GM23338 (cell line): ENCODE data around the gene C1QL4. TPM values are rescaled to one million over a fixed set of nuclear protein-coding genes. Genes with fewer than 3 reads are reported as not detected.

Experiments used
- ATAC-seq: fragments of 200-7000 bp; cut with Tn5 transposase; 3 replicates; pipeline ENCODE4 v1.9.1; 2020
- DNase-seq: peaks from one replicate; pipeline ENCODE4 v3.0.0-alpha.2; 2015; ENCODE audit warnings: low spot score
- H2AFZ ChIP-seq: fragments of 200-600 bp; sonication (generic); 2 replicates; pipeline ENCODE4 v1.8.0; 2016; ENCODE audit warnings: antibody characterized with exemption, mild to moderate bottlenecking, moderate library complexity
- H3F3A ChIP-seq: fragments of 200-600 bp; sonication (generic); replicated peaks from 2 replicates; pipeline ENCODE4 v1.8.0; 2017; ENCODE audit warnings: antibody characterized with exemption, mixed run types, low read depth
- H3K27ac ChIP-seq: fragments of 200-600 bp; sonication (generic); 2 replicates; pipeline ENCODE4 v1.6.1; 2016; ENCODE audit warnings: low read depth
- H3K27me3 ChIP-seq: fragments of 200-600 bp; sonication (generic); 2 replicates; pipeline ENCODE4 v1.8.0; 2016; ENCODE audit warnings: mild to moderate bottlenecking, mixed run types, moderate library complexity; ENCODE audit not compliant: insufficient read depth
- H3K36me3 ChIP-seq: fragments of 200-600 bp; sonication (generic); 2 replicates; pipeline ENCODE4 v1.8.0; 2016; ENCODE audit warnings: mild to moderate bottlenecking; ENCODE audit not compliant: insufficient read depth
- H3K4me1 ChIP-seq: fragments of 200-600 bp; sonication (generic); 2 replicates; pipeline ENCODE4 v1.8.0; 2016; ENCODE audit warnings: mild to moderate bottlenecking, moderate library complexity; ENCODE audit not compliant: insufficient read depth
- H3K4me2 ChIP-seq: fragments of 200-600 bp; sonication (generic); 2 replicates; pipeline ENCODE4 v1.7.1; 2017; ENCODE audit warnings: mixed run types
- H3K4me3 ChIP-seq: fragments of 200-600 bp; sonication (generic); 2 replicates; pipeline ENCODE4 v1.6.1; 2016; ENCODE audit warnings: mixed run types
- H3K79me2 ChIP-seq: fragments of 200-600 bp; sonication (generic); replicated peaks from 2 replicates; pipeline ENCODE4 v1.8.0; 2017; ENCODE audit warnings: mild to moderate bottlenecking; ENCODE audit not compliant: insufficient read depth
- H3K9me2 ChIP-seq: fragments of 200-600 bp; sonication (generic); 2 replicates; pipeline ENCODE4 v1.8.0; 2017; ENCODE audit not compliant: insufficient read depth
- H4K20me1 ChIP-seq: fragments of 200-600 bp; sonication (generic); replicated peaks from 2 replicates; pipeline ENCODE4 v1.8.0; 2017; ENCODE audit warnings: mild to moderate bottlenecking; ENCODE audit not compliant: insufficient read depth
- H3K27ac Mint-ChIP-seq: 2 replicates; pipeline ENCODE4 v1.8.0; 2020; ENCODE audit warnings: inconsistent platforms, mild to moderate bottlenecking, moderate library complexity, mixed read lengths
- H3K27me3 Mint-ChIP-seq: 3 replicates; pipeline ENCODE4 v1.8.0; 2022; ENCODE audit warnings: low read depth, mild to moderate bottlenecking, moderate library complexity, mixed read lengths, inconsistent platforms; ENCODE audit not compliant: insufficient read depth, poor library complexity
- H3K36me3 Mint-ChIP-seq: 3 replicates; pipeline ENCODE4 v1.8.0; 2021; ENCODE audit warnings: low read depth, mild to moderate bottlenecking, inconsistent platforms, moderate library complexity, mixed read lengths
- H3K4me1 Mint-ChIP-seq: 3 replicates; pipeline ENCODE4 v1.8.0; 2020; ENCODE audit warnings: mild to moderate bottlenecking, inconsistent platforms, mixed read lengths
- H3K4me3 Mint-ChIP-seq: 3 replicates; pipeline ENCODE4 v1.8.0; 2021; ENCODE audit warnings: moderate library complexity, mild to moderate bottlenecking, inconsistent platforms, mixed read lengths
- H3K9me3 Mint-ChIP-seq: 3 replicates; pipeline ENCODE4 v1.8.0; 2020; ENCODE audit warnings: moderate library complexity, mild to moderate bottlenecking, inconsistent platforms, mixed read lengths
- CREB1 ChIP-seq: fragments of 250-450 bp; sonication (Bioruptor Pico); IDR thresholded peaks from 2 replicates; pipeline ENCODE4 v1.5.0; 2020; ENCODE audit warnings: low read depth, mild to moderate bottlenecking, moderate library complexity
- EZH2 ChIP-seq: fragments of 200-600 bp; sonication (generic); IDR thresholded peaks from one replicate; pipeline ENCODE4 v1.8.0; 2017; ENCODE audit warnings: antibody characterized with exemption, mild to moderate bottlenecking, low read depth; ENCODE audit not compliant: unreplicated experiment
- EZH2phosphoT487 ChIP-seq: fragments of 200-600 bp; sonication (generic); IDR thresholded peaks from one replicate; pipeline ENCODE4 v1.8.1; 2018; ENCODE audit warnings: antibody characterized with exemption; ENCODE audit not compliant: unreplicated experiment
- JUNB ChIP-seq: IDR thresholded peaks from one replicate; pipeline ENCODE4 v1.6.1; 2016; ENCODE audit warnings: antibody characterized with exemption; ENCODE audit not compliant: unreplicated experiment
- NANOG ChIP-seq: IDR thresholded peaks from 2 replicates; pipeline ENCODE4 v1.6.1; 2016; ENCODE audit warnings: antibody characterized with exemption, borderline replicate concordance
- POLR2AphosphoS5 ChIP-seq: IDR thresholded peaks from 2 replicates; pipeline ENCODE4 v1.6.1; 2016; ENCODE audit warnings: antibody characterized with exemption, low read depth
- STAT1 ChIP-seq: IDR thresholded peaks from one replicate; pipeline ENCODE4 v1.6.1; 2016; ENCODE audit warnings: antibody characterized with exemption; ENCODE audit not compliant: unreplicated experiment
- ZNF114 ChIP-seq: fragments of 250-450 bp; sonication (Bioruptor Pico); IDR thresholded peaks from 2 replicates; pipeline ENCODE4 v1.5.0; 2020; ENCODE audit warnings: mild to moderate bottlenecking, moderate library complexity
- ZNF331 ChIP-seq: fragments of 250-450 bp; sonication (Bioruptor Pico); IDR thresholded peaks from 2 replicates; pipeline ENCODE4 v1.5.0; 2020; ENCODE audit warnings: low read depth, mild to moderate bottlenecking, moderate library complexity
- polyA plus RNA-seq: library from polyadenylated mRNA; unstranded; fragments of >200 nt; fragmentation: Nextera tagmentation; extraction: Ambion mirVana; gene quantifications from 2 replicates; pipeline ENCODE4 v1.2.1, GENCODE V29; 2016
- total RNA-seq: library from RNA; depleted of rRNA; stranded (reverse); fragments of >200 nt; shearing (Covaris generic); gene quantifications from 2 replicates; pipeline ENCODE4 v1.2.3, GENCODE V29; 2014
- TF ChIP-seq, protein P1 (sequence below): fragments of 250-450 bp; sonication (Bioruptor Pico); IDR thresholded peaks from 2 replicates; pipeline ENCODE4 v1.5.0; 2020; ENCODE audit warnings: mild to moderate bottlenecking, moderate library complexity
- TF ChIP-seq, protein P2 (sequence below): IDR thresholded peaks from 2 replicates; pipeline ENCODE4 v1.6.1; 2016; ENCODE audit warnings: antibody characterized with exemption
- TF ChIP-seq, protein P3 (sequence below): IDR thresholded peaks from one replicate; pipeline ENCODE4 v1.6.1; 2018; ENCODE audit warnings: antibody characterized with exemption; ENCODE audit not compliant: unreplicated experiment
- TF ChIP-seq, protein P4 (sequence below), 2 experiments: fragments of 200-600 bp in 1 of 2; sonication (generic) in 1 of 2; conservative IDR thresholded peaks; 2 replicates each; pipeline versions ENCODE4 v1.5.1 to v1.6.1; 2016 to 2017; ENCODE audit warnings: antibody characterized with exemption in 2 of 2, low read depth in 2 of 2, mild to moderate bottlenecking in 2 of 2, moderate library complexity in 1 of 2

C1QL4 gene
- total and polyA plus RNA-seq, 2 experiments from 2014 or later, result not detected

DNA sequence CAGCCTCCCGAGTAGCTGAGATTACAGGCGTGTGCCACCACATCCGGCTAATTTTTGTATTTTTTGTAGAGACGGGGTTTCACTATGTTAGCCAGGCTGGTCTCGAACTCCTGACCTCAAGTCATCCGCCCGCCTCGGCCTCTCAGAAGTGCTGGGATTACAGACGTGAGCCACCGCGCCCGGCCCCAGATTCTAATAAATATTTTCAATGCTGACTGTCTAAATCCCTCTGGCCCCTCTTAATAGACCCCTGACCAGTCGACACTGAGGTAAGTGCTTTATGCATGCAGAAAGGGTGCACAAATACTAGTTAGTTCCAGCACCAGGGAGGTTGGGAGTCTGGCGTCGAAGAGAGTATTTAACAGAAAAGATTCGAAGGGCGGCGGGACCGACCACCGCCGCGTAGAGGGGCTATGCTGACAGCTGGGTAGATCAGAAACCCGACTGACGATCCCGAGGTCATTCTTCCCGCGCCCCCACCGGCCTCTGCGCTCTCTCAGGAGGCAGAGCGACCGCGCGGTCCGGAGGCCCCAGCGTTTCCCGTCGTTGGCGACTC is 29.2 kb upstream of the C1QL4 start:
- peak overlapping the region; percentile 87 for H3K4me3 ChIP-seq
- no peaks in the 10 kb centered on the region for H3K9me2 ChIP-seq
- H3K4me2 ChIP-seq, result peak overlapping the region; percentile 85
- H3K27me3 ChIP-seq, result peaks cover 19% of the 10 kb centered on the region
- H3K27me3 Mint-ChIP-seq, result peaks cover 16% of the 10 kb centered on the region
- peaks cover 9% of the 10 kb centered on the region for H3F3A ChIP-seq
- H3K36me3 Mint-ChIP-seq, result peaks cover 3% of the 10 kb centered on the region; the same call in 1 of the 3 replicates
- TF ChIP-seq POLR2AphosphoS5, result no peak
- no peak for TF ChIP-seq EZH2phosphoT487
- TF ChIP-seq STAT1, result no peak
- no peak for TF ChIP-seq EZH2
- no peak for TF ChIP-seq ZNF331 (CRISPR knock-in tag)
- TF ChIP-seq, protein P1, sequence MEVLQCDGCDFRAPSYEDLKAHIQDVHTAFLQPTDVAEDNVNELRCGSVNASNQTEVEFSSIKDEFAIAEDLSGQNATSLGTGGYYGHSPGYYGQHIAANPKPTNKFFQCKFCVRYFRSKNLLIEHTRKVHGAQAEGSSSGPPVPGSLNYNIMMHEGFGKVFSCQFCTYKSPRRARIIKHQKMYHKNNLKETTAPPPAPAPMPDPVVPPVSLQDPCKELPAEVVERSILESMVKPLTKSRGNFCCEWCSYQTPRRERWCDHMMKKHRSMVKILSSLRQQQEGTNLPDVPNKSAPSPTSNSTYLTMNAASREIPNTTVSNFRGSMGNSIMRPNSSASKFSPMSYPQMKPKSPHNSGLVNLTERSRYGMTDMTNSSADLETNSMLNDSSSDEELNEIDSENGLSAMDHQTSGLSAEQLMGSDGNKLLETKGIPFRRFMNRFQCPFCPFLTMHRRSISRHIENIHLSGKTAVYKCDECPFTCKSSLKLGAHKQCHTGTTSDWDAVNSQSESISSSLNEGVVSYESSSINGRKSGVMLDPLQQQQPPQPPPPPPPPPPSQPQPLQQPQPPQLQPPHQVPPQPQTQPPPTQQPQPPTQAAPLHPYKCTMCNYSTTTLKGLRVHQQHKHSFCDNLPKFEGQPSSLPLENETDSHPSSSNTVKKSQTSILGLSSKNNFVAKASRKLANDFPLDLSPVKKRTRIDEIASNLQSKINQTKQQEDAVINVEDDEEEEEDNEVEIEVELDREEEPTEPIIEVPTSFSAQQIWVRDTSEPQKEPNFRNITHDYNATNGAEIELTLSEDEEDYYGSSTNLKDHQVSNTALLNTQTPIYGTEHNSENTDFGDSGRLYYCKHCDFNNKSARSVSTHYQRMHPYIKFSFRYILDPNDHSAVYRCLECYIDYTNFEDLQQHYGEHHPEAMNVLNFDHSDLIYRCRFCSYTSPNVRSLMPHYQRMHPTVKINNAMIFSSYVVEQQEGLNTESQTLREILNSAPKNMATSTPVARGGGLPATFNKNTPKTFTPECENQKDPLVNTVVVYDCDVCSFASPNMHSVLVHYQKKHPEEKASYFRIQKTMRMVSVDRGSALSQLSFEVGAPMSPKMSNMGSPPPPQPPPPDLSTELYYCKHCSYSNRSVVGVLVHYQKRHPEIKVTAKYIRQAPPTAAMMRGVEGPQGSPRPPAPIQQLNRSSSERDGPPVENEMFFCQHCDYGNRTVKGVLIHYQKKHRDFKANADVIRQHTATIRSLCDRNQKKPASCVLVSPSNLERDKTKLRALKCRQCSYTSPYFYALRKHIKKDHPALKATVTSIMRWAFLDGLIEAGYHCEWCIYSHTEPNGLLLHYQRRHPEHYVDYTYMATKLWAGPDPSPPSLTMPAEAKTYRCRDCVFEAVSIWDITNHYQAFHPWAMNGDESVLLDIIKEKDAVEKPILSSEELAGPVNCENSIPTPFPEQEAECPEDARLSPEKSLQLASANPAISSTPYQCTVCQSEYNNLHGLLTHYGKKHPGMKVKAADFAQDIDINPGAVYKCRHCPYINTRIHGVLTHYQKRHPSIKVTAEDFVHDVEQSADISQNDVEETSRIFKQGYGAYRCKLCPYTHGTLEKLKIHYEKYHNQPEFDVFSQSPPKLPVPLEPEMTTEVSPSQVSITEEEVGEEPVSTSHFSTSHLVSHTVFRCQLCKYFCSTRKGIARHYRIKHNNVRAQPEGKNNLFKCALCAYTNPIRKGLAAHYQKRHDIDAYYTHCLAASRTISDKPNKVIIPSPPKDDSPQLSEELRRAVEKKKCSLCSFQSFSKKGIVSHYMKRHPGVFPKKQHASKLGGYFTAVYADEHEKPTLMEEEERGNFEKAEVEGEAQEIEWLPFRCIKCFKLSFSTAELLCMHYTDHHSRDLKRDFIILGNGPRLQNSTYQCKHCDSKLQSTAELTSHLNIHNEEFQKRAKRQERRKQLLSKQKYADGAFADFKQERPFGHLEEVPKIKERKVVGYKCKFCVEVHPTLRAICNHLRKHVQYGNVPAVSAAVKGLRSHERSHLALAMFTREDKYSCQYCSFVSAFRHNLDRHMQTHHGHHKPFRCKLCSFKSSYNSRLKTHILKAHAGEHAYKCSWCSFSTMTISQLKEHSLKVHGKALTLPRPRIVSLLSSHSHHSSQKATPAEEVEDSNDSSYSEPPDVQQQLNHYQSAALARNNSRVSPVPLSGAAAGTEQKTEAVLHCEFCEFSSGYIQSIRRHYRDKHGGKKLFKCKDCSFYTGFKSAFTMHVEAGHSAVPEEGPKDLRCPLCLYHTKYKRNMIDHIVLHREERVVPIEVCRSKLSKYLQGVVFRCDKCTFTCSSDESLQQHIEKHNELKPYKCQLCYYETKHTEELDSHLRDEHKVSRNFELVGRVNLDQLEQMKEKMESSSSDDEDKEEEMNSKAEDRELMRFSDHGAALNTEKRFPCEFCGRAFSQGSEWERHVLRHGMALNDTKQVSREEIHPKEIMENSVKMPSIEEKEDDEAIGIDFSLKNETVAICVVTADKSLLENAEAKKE (CRISPR knock-in tag), result no peak
- TF ChIP-seq, protein P2, sequence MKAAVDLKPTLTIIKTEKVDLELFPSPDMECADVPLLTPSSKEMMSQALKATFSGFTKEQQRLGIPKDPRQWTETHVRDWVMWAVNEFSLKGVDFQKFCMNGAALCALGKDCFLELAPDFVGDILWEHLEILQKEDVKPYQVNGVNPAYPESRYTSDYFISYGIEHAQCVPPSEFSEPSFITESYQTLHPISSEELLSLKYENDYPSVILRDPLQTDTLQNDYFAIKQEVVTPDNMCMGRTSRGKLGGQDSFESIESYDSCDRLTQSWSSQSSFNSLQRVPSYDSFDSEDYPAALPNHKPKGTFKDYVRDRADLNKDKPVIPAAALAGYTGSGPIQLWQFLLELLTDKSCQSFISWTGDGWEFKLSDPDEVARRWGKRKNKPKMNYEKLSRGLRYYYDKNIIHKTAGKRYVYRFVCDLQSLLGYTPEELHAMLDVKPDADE, result no peak
- no peak for TF ChIP-seq ZNF114 (CRISPR knock-in tag)
- TF ChIP-seq JUNB, result no peak
- TF ChIP-seq, protein P3, sequence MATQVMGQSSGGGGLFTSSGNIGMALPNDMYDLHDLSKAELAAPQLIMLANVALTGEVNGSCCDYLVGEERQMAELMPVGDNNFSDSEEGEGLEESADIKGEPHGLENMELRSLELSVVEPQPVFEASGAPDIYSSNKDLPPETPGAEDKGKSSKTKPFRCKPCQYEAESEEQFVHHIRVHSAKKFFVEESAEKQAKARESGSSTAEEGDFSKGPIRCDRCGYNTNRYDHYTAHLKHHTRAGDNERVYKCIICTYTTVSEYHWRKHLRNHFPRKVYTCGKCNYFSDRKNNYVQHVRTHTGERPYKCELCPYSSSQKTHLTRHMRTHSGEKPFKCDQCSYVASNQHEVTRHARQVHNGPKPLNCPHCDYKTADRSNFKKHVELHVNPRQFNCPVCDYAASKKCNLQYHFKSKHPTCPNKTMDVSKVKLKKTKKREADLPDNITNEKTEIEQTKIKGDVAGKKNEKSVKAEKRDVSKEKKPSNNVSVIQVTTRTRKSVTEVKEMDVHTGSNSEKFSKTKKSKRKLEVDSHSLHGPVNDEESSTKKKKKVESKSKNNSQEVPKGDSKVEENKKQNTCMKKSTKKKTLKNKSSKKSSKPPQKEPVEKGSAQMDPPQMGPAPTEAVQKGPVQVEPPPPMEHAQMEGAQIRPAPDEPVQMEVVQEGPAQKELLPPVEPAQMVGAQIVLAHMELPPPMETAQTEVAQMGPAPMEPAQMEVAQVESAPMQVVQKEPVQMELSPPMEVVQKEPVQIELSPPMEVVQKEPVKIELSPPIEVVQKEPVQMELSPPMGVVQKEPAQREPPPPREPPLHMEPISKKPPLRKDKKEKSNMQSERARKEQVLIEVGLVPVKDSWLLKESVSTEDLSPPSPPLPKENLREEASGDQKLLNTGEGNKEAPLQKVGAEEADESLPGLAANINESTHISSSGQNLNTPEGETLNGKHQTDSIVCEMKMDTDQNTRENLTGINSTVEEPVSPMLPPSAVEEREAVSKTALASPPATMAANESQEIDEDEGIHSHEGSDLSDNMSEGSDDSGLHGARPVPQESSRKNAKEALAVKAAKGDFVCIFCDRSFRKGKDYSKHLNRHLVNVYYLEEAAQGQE, result no peak
- TF ChIP-seq, protein P4, sequence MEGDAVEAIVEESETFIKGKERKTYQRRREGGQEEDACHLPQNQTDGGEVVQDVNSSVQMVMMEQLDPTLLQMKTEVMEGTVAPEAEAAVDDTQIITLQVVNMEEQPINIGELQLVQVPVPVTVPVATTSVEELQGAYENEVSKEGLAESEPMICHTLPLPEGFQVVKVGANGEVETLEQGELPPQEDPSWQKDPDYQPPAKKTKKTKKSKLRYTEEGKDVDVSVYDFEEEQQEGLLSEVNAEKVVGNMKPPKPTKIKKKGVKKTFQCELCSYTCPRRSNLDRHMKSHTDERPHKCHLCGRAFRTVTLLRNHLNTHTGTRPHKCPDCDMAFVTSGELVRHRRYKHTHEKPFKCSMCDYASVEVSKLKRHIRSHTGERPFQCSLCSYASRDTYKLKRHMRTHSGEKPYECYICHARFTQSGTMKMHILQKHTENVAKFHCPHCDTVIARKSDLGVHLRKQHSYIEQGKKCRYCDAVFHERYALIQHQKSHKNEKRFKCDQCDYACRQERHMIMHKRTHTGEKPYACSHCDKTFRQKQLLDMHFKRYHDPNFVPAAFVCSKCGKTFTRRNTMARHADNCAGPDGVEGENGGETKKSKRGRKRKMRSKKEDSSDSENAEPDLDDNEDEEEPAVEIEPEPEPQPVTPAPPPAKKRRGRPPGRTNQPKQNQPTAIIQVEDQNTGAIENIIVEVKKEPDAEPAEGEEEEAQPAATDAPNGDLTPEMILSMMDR (conservative IDR thresholded peaks at IDR 0.05; ENCODE audit: low read depth in 2 of 2), result no peak
- no peak for TF ChIP-seq CREB1 (CRISPR knock-in tag)
- TF ChIP-seq NANOG, result no peak
- peak overlapping the region; percentile 95 for H2AFZ ChIP-seq
- peaks cover 23% of the 10 kb centered on the region for H3K4me1 Mint-ChIP-seq
- H3K27ac ChIP-seq, result peak overlapping the region; percentile 92
- H4K20me1 ChIP-seq, result peaks cover 4% of the 10 kb centered on the region
- H3K79me2 ChIP-seq, result peaks cover 34% of the 10 kb centered on the region
- DNase-seq (no peak), ATAC-seq (peak; percentile 52)
- peaks cover 12% of the 10 kb centered on the region for H3K4me1 ChIP-seq
- no peaks in the 10 kb centered on the region for H3K36me3 ChIP-seq
- peak overlapping the region; percentile 98 for H3K27ac Mint-ChIP-seq
- H3K4me3 Mint-ChIP-seq, result peak overlapping the region; percentile 88
- no peaks in the 10 kb centered on the region for H3K9me3 Mint-ChIP-seq
